GM12875 (cell line): ENCODE results near the gene CNTNAP2.

ENCODE experiments used
- H3K4me3 ChIP-seq: one replicate; pipeline ENCODE4 v1.5.1; 2011; ENCODE audit warnings: low read depth, low read length, control low read depth
- CTCF ChIP-seq: IDR thresholded peaks from 2 replicates; pipeline ENCODE4 v1.5.1; 2011; ENCODE audit warnings: low read depth, mild to moderate bottlenecking, control low read depth, inconsistent platforms, low read length, moderate library complexity, borderline replicate concordance; ENCODE audit not compliant: insufficient read depth

CNTNAP2 gene

GRCh38 chr7:148182264-148182663 lies 2065.7 kb downstream of the CNTNAP2 start:
- no peak overlapping the region for H3K4me3 ChIP-seq
- no peak for TF ChIP-seq CTCF

- TF ChIP-seq CTCF: no peak
- H3K4me3 ChIP-seq: no peak overlapping the region
Observed at GRCh38 chr7:148185041-148185440, 2068.4 kb downstream of the CNTNAP2 start.

- no peak overlapping the region for H3K4me3 ChIP-seq
- TF ChIP-seq CTCF: no peak
Observed at GRCh38 chr7:148187471-148187870, 2070.9 kb downstream of the CNTNAP2 start.

GRCh38 chr7:148191391-148192065 lies 2074.9 kb downstream of the CNTNAP2 start:
- TF ChIP-seq CTCF: no peak
- no peak overlapping the region for H3K4me3 ChIP-seq

- no peak for TF ChIP-seq CTCF
- no peak overlapping the region for H3K4me3 ChIP-seq
Observed at GRCh38 chr7:148192491-148192890, 2075.9 kb downstream of the CNTNAP2 start.

GRCh38 chr7:148201992-148202391 lies 2085.4 kb downstream of the CNTNAP2 start:
- no peak overlapping the region for H3K4me3 ChIP-seq
- no peak for TF ChIP-seq CTCF

GRCh38 chr7:148204639-148205304 lies 2088.2 kb downstream of the CNTNAP2 start:
- H3K4me3 ChIP-seq: no peak overlapping the region
- no peak for TF ChIP-seq CTCF
